Duodenal mucosa (tissue), 2 donors: ENCODE data around the gene BTBD19.

Experiments used
- H3K27ac ChIP-seq: one replicate; pipeline ENCODE4 v1.7.0; 2013; ENCODE audit warnings: low read depth, low read length
- H3K27me3 ChIP-seq, 2 donors: one replicate each; pipeline ENCODE4 v1.7.0; 2013; ENCODE audit warnings: low read length in 2 of 2, control low read depth in 1 of 2; ENCODE audit not compliant: insufficient read depth in 2 of 2, control insufficient read depth in 1 of 2
- H3K36me3 ChIP-seq, 2 donors: one replicate each; pipeline ENCODE4 v1.7.0; 2013; ENCODE audit warnings: low read length in 2 of 2, control low read depth in 1 of 2; ENCODE audit not compliant: insufficient read depth in 2 of 2, control insufficient read depth in 1 of 2
- H3K4me1 ChIP-seq, 2 donors: one replicate each; pipeline ENCODE4 v1.7.0; 2013; ENCODE audit warnings: low read length in 2 of 2, control low read depth in 1 of 2; ENCODE audit not compliant: insufficient read depth in 2 of 2, control insufficient read depth in 1 of 2
- H3K4me3 ChIP-seq, 2 donors: one replicate each; pipeline ENCODE4 v1.7.0; 2013; ENCODE audit warnings: low read length in 2 of 2, low read depth in 1 of 2
- H3K9ac ChIP-seq, 2 donors: one replicate each; pipeline ENCODE4 v1.7.0; 2013; ENCODE audit warnings: low read length in 2 of 2, low read depth in 1 of 2
- H3K9me3 ChIP-seq, 2 donors: one replicate each; pipeline ENCODE4 v1.7.0; 2013; ENCODE audit warnings: low read length in 2 of 2, control low read depth in 1 of 2; ENCODE audit not compliant: control insufficient read depth in 1 of 2

The BTBD19 gene

DNA sequence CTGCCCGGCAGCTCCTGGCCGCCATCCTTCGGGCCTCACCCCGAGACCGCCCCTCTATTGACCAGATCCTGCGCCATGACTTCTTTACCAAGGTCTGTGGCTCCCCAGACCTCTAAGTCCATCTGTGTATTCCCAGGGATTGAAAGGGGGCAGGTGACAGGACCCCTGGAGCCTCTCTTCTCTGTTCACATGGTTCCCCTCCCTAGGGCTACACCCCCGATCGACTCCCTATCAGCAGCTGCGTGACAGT, 5.3 kb upstream of the BTBD19 start:
- Histone ChIP-seq H3K9me3 (no peaks in the 10 kb centered on the region), H3K27ac (no peak overlapping the region), H3K4me1 (peaks cover 38 to 39% of the 10 kb centered on the region in 2 donors), H3K36me3 (peaks cover 18 to 35% of the 10 kb centered on the region in 2 donors), H3K27me3 (no peaks in the 10 kb centered on the region), H3K4me3 (no peak overlapping the region), H3K9ac (peak overlapping the region in 1 of 2 donors; percentile 56)

DNA sequence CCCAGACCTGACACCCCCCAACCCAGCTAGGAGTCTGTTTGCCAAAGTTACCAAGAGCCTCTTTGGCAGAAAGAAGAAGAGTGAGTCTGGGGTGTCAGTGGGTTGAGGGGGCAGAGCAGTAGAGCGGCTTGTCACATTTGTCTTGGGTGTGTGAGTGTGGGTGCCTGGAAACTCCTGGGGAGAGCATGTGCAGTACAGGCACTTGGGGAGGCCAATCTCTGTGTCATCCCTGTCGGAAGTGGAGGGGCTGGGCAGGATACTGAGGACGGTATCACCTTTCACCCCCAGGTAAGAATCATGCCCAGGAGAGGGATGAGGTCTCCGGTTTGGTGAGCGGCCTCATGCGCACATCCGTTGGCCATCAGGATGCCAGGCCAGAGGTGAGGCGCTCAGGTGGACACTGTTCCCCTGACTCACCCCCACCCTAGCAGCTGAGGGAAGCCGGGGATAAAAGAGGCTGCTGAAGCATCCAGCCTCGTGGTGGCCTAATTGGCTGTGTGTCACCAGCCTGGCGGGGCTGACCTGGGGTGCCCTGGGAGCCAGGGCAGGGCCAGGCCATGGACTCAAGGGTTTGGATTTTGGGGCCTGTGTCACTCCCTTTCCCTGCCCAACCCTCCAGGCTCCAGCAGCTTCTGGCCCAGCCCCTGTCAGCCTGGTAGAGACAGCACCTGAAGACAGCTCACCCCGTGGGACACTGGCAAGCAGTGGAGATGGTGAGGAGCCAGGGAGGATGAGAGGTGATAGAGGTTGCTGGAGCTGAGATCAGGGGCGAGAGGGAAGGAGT, 4.8 kb upstream of the BTBD19 start:
- Histone ChIP-seq H3K4me1 (peaks cover 43 to 45% of the 10 kb centered on the region in 2 donors), H3K27ac (no peak overlapping the region)

DNA sequence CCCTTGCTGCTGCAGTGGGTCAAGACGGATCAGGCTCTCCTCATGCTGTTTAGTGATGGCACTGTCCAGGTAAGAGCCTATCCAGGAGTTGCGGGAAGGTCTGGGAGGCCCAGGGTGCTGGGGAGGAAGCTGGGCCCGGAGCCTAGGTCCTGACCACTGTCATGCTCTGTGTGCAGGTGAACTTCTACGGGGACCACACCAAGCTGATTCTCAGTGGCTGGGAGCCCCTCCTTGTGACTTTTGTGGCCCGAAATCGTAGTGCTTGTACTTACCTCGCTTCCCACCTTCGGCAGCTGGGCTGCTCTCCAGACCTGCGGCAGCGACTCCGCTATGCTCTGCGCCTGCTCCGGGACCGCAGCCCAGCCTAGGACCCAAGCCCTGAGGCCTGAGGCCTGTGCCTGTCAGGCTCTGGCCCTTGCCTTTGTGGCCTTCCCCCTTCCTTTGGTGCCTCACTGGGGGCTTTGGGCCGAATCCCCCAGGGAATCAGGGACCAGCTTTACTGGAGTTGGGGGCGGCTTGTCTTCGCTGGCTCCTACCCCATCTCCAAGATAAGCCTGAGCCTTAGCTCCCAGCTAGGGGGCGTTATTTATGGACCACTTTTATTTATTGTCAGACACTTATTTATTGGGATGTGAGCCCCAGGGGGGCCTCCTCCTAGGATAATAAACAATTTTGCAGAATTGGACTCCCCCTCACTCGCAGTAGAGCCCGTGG, 2.9 kb upstream of the BTBD19 start:
- Histone ChIP-seq H3K27ac (no peak overlapping the region), H3K9me3 (no peaks in the 10 kb centered on the region), H3K27me3 (no peaks in the 10 kb centered on the region), H3K9ac (no peak overlapping the region), H3K4me3 (no peak overlapping the region), H3K36me3 (peaks cover 18 to 35% of the 10 kb centered on the region in 2 donors), H3K4me1 (peaks cover 61 to 62% of the 10 kb centered on the region in 2 donors)

More for the DNA sequence above, 4.8 kb upstream of the BTBD19 start:
- Histone ChIP-seq H3K9me3 (no peaks in the 10 kb centered on the region), H3K9ac (no peak overlapping the region), H3K27me3 (no peaks in the 10 kb centered on the region), H3K4me3 (no peak overlapping the region), H3K36me3 (peaks cover 18 to 35% of the 10 kb centered on the region in 2 donors)

DNA sequence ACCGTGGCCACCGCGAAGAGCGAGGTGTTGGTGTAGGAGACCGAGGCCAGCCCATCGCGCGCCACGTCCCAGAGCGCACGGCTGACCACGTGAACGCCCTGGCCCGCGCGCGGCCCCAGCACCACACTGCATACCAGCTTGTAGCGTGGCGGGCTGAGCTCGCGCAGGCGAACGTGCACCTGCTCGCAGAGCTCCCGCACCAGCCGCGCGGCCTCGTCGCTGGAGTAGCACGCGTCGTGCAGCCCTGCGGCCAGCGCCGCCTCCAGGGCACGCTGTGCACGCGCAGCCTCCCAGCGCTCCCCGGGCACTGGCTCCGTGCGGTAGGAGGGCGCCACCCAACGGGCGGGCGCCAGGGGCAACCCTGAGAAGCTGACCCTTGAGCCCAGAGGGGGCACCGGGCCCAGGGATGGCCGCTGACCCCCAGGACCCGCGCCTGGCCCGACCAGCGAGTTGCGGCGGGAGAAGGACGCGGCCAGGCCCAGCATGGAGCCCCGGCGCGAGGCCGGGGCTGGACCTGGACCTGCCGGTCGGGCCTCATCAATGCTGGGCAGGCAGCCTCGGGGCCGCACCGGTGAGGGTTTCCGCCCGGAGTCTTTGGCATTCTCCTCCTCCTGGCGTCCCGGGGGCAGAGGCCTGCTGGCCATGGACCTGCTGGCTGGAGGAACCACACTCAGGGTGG, 2.2 kb upstream of the BTBD19 start:
- Histone ChIP-seq H3K27ac (peak overlapping the region; percentile 97), H3K4me3 (no peak overlapping the region), H3K27me3 (no peaks in the 10 kb centered on the region), H3K4me1 (peaks cover 62% of the 10 kb centered on the region in 2 donors), H3K9ac (peak overlapping the region; percentile 55 to 71), H3K36me3 (peaks cover 18 to 35% of the 10 kb centered on the region in 2 donors), H3K9me3 (no peaks in the 10 kb centered on the region)

DNA sequence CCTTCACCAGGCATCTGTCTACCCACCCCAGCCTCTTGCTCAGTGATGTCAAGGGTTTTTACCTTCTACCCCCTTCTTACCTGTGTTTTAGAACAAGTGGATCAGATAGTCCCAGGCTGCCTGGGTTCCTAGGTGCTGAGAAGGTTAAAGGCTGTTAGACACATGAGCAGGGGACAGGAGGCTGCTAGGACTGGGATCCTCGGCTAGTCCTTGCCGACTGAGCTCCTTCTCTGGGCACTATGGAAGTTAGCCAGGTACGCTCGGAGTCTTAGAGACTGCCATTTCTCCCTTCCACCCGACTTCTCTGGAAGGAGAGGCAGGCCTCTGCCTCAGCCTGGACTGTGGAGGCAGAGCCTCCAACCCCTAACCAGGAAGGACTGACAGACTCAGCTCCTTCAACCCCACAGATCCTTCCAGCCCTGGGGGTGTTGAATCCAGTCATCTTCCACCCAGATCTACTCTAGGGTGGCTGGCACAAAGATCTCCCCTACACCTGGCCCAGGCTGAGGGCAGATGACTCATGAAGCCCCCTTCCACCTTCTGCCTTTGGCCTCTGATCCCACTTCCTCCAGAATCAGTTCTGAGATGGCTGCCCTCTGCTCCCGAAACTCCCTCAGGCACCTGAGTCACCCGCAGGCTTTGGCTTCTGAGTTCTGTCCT, 1.5 kb upstream of the BTBD19 start, which contains the start of gene DYNLT4:
Gene DYNLT4, minus strand, starts transcription at position 648 of the 660 bp plus-strand sequence. CDS start 683 bp downstream, outside the sequence.
- peaks cover 18 to 35% of the 10 kb centered on the region in 2 donors for H3K36me3 ChIP-seq

DNA sequence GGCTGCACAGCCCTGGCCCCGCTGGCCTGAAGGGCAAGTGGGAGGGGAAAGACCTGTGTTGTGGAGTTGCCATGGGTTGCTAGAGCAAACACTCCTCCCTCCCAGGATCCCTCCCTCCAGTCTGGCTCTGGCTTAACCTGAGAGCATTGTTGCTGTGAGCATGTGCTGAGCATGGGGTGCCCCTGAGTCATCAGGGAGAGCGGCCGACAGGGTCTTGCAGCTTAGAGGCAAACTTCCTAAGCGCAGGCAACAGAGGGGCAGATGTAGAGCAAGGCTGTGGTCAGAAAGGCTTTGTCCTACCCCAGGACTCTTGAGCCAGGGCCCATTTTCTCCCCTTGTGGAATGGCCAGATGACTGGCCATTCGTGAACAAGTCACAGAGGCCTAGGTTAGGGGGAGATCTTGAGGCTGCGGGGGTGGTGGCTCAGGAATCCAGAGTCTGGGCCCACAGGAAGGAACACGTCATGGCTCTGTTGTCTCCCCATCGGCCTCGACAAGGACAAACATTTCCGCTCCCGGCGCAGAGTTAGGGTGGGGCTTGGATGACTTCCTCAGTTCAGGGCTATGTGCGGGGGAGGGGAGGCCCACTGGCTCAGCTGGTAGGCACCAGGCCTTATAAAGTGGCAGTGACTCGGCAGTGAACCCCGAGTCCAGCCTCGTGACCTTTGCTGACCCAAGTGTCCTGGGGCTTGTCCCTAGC, 810 bp upstream of the BTBD19 start:
- Histone ChIP-seq H3K4me3 (peak overlapping the region; percentile 28 to 36), H3K9me3 (no peaks in the 10 kb centered on the region)

More for the DNA sequence above, 1.5 kb upstream of the BTBD19 start, which contains the start of gene DYNLT4:
- no peaks in the 10 kb centered on the region for H3K27me3 ChIP-seq
- peak within 1 kb of the TSS; percentile 55 to 71 for H3K9ac ChIP-seq
- H3K4me3 ChIP-seq, result peak within 1 kb of the TSS; percentile 36 to 43
- H3K9me3 ChIP-seq, result no peaks in the 10 kb centered on the region
- H3K4me1 ChIP-seq, result peaks cover 64 to 68% of the 10 kb centered on the region in 2 donors
- peak within 1 kb of the TSS; percentile 97 for H3K27ac ChIP-seq

DNA sequence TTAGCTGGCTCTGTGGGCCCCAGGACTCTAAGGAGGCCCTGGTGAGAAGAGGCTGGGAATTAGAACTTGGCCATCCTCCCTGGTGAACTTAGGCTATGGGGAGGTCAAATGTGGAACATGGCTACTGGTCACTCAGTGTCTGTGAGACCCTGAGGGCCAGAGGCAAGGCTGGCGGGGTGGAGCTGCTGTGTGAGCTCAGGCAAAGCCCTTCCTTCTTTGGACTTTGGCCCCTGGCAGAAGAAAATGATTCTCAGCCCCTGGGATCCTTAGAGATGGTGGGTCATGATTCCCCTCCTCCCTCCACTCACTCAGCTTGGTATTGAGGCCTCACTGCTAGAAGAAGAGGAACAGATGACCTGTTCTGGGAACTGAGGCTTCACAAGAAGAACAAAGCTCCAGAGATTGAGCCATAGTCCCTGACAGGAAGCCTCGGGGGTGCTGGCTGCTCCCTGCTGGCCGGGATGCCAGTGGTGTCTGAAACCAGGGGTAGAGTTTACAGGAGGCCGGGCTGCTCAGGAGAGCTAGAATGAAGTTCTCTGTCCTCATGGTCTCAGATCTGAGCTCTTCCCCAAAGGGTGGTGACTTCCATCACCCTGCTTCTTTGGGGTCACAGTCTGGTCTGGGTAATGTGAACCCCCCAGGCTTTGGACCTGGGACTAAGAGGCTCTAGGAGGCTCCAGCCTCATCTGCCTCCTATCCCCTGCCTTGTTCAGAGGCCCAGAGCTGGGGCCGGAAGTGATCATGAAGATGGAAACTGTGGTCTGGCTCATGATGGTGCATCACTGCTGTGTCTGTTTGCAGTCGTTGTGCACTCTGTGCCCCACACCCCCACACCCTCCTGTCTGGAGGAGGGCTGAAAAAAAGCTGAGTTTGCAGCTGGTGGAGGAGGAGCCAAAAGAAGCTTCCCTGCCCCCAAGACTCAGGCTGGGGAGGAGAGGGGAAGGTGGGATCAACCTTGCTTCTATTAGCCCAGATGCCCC, 905 bp downstream of the BTBD19 start:
- H3K4me1 ChIP-seq, result peaks cover 64% of the 10 kb centered on the region in 2 donors

More for the DNA sequence above, 810 bp upstream of the BTBD19 start:
- H3K36me3 ChIP-seq, result peaks cover 18 to 34% of the 10 kb centered on the region in 2 donors
- no peaks in the 10 kb centered on the region for H3K27me3 ChIP-seq
- peak overlapping the region; percentile 97 for H3K27ac ChIP-seq
- peak overlapping the region; percentile 55 to 71 for H3K9ac ChIP-seq
- peaks cover 61 to 64% of the 10 kb centered on the region in 2 donors for H3K4me1 ChIP-seq

DNA sequence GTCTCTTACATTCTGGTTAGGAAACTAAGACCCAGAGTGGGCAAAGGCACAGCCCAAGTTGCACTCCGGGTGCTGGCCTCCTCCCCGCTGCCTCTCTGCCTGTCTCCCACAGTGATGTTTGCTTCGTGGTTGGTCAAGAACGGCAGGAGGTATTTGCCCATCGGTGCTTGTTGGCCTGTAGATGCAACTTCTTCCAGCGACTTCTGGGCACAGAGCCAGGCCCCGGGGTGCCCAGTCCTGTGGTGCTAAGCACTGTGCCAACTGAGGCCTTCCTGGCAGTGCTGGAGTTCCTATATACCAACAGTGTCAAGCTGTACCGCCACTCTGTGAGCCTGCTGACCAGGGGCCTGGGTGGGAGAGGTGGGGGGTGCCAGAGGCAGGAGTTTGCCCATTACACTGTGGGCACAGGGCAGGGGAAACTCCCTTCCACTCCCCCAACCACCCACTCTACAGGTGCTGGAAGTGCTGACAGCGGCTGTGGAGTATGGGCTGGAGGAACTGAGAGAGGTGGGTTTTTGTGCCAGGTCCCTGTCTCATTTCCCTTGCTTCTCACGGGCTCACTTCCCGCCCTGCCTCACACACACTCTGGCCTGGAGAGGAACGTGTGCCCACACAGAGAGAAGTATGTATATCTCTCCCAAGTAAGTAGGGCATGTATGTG, 1.9 kb downstream of the BTBD19 start:
- peak overlapping the region; percentile 73 for H3K27ac ChIP-seq
- H3K4me1 ChIP-seq, result peaks cover 64% of the 10 kb centered on the region in 2 donors
- no peaks in the 10 kb centered on the region for H3K27me3 ChIP-seq
- H3K36me3 ChIP-seq, result peaks cover 6 to 8% of the 10 kb centered on the region in 2 donors
- H3K9ac ChIP-seq, result peak overlapping the region; percentile 55 to 71
- no peaks in the 10 kb centered on the region for H3K9me3 ChIP-seq
- H3K4me3 ChIP-seq, result peak overlapping the region; percentile 7 to 40

More for the DNA sequence above, 905 bp downstream of the BTBD19 start:
- no peaks in the 10 kb centered on the region for H3K27me3 ChIP-seq
- H3K9me3 ChIP-seq, result no peaks in the 10 kb centered on the region
- H3K9ac ChIP-seq, result peak overlapping the region; percentile 55 to 71
- peaks cover 6 to 17% of the 10 kb centered on the region in 2 donors for H3K36me3 ChIP-seq
- H3K27ac ChIP-seq, result peak overlapping the region; percentile 97
- peak overlapping the region; percentile 40 to 51 for H3K4me3 ChIP-seq
